Right kidney (tissue), 1 donor: ENCODE data around the gene SF3A1.
A peak's percentile ranks its signal among the peaks of the same experiment; 100 is the strongest.

Experiments used
- DNase-seq: peaks from one replicate; pipeline ENCODE4 v3.0.0-alpha.2; 2016

The SF3A1 gene

DNA sequence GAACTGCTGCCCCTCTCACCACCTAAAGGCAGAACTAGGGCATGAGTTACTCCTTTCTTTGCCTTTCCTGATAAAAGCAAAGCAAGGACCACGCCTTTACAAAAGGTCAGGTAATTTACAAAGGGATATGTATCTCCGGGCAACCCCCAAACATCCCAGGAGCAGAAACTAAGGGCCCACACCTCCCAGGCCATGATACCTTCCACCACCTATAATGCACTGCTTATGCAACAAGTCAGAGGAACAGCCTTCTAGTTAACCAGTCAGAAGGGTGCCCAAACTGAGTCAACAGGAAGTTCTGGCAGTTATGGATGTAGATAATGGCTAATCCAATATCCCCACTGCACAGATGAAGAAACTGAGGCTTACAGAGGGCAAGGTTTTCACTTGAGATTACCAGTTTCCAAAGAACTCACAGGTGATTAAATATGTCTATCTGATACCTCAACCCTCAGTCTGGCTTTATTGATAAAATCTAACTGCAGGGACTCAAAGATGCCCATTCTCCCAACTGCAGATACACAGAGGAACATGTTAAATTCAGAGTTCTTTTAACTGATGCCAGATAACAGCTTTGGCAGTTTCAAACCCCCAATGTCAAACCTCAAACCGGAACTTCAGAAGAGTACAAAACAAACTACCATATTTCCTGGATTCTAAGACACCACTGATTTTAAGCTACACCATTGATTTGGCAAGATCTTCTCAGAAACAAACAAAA lies 50.6 kb downstream of the SF3A1 start:
- no peak for DNase-seq

DNA sequence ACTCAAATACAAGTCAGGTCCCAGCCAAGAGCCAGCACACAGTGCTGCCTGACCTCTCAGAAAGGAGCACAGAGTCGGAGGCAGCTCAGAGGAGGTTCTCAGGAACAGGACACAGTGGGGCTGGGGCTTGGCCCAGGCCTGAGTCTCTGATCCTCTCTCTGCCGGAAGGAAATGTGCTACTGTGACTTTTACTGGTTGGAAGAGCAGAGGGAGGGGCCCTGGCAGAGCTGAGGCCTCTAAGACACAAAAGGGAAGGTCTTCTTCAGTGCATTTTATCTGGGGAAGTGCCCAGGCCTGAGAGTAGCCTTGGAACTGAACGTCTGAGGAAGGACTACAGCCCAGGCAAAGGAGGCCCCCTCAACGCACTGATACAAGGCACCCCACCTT lies 51.2 kb downstream of the SF3A1 start:
- DNase-seq, result no peak

DNA sequence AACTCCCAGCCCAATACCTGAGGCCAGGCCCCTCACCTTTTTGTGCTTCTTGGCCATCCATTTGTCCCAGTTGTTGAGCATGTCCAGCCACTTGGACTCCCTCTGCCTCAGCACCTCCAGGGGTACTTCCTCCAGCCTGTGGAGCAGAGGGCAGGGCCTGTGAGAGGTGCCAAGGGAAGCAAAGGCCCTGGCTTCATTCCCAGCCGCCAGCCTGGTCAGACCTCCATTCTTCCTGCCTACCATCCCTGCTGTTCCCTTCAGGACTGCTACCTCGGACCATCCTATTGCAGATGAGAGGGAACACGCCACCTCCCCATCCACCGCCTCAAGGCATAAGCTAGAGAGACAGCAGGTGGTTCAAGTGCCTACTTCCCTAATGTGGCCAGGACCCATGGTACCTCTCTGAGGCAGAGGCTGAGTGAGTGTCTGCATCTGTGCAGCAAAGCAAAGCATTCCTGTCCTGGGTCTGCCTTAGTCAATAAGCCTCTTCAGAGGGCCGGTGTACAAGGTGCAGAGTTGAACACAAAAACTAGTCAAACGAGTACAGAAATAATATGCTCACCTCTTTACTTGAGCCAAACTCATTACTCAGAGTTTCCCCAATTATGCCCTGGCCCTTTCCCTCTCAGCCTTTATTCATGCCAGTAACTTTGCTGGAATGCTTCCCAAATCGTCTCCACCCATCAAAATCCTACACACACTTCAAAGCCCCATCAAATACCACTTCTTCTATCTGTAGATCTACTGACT lies 52.0 kb downstream of the SF3A1 start:
- DNase-seq, result no peak

DNA sequence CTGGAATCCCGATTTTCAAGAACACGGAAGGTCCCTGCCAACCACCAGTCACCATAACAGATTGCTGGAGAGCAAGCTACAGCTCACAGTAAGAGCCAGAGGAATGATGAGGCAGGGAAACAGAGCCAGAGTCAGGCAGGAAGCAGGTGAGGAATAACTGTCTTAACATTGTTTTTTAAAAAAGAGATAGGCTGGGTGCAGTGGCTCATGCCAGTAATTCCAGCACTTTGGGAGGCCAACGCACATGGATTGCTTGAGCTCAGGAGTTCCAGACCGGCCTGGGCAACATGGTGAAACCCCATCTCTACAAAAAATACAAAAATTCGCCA lies 53.9 kb downstream of the SF3A1 start:
- DNase-seq, result no peak

DNA sequence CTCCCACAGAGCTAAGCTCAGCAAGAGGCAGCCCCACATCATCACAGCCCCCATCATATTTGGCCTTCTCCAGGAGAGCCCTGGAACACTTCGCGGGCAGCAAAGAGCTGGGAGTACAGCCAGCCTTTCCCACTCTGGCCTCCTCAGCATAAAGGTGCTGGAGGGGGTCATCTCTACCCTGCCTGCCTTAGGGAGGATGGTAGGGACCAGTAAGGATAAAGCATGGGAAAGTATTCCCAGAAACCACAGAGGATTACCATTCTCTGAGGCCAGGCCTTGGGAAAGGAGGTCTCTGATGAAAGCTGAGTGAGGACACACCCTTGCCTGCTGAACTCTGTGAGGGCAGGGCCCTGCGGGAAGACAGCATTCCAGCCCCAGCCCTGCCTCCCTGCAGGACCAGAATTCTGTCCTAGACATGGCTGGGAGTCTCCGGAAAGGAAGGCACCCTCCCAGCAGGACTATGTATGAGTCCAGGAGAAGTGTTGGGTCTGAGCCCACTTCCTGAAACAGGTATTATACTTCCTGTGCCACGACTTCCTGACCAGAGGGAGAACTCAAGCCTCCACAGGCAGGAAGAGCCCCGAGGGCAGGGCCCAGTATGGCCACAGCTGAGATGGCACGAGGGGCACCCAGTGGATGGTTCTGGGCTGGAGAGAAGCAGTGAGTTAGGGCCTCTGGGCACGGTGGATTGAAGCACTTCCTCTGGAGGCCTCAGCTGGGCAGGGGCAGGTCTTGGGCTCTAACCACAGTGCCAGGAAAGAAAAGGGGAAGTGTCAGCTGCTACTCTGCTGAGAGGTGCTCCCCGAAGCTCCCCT lies 54.5 kb downstream of the SF3A1 start:
- no peak for DNase-seq

DNA sequence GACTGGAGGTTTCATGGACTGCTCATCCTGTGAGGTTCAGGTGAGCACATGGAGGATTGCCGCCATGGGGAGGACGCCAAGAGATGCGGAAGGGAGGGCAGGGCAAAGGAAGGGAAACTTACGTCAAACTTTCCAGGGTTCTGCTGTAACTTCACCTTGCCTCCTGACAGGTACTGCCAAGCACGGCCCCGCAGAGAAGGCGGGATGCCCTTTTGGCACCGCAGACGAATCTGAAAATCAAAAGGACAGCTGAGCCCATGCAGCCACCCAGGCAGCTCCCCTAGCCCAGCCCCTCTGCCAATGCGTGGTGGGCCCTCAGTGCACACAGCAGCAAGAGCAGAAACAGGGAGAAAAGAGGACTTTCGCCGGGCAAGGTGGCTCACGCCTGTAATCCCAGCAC lies 57.4 kb downstream of the SF3A1 start:
- no peak for DNase-seq

DNA sequence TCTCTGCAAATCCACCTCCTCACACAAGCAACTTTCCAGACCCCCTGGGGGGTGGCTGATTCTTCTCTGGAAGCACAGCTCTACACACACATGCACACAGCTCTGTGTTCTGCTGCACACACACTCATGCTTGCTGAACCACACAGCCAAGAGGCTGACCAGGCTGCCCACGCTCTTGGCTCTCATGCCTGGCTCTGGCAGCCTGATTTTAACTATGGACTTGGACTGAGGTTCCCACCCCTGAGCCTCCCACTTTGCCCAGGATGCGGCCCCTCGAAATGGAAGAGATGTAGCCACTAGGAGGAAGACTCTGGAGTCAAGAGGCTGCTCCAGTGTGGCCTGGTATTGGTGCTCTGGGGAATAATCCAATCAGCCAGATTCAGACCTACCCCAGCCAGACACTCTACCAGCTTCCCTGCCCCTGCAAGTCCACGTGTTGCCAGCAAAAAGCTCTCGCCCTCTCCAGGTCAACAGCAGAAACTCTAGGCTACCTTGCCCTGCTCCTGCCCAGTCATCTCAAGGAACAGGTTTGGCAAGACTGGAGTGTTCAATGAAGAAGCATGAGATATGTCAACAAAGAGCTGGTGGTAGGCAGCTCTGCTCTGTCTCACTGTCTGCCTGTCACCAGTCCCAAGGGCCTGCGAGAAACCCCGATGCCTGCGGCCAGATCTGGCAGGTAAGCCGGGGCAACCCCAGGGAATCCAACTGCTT lies 58.5 kb downstream of the SF3A1 start:
- no peak for DNase-seq

DNA sequence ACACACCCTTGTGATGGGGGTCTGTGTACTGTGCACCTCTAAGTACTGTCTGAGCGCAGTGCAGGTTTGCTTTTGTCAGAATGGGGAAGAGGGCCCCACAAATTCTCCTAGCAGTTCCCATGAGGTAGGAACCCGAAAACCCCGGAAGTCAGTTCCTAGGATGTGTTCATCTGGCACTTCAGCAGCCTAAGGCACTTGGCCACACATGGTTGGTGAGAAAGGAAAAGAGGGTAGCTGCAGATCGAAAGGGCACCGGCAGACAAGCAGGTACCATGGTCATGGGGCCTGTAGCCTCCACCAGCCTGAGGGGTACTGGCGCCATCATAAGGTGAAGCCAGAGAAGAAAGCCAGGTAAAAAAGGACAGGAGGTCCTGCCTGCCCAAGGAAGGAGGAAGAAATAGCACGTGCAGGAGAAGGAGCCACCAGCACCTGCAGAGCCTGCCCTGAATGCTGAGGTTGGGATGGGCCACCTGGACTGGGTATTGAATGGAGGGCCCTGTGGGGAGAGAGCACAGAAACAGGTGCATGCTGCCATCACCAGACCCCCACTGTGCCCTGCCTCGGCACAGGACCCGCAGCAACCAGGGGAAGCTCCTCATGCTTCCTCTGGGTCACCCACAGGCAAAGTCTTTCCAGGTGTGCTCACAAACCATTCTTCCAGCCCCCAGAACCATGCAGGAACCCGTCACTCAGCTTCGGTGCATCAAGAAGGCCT lies 59.3 kb downstream of the SF3A1 start:
- DNase-seq, result no peak

DNA sequence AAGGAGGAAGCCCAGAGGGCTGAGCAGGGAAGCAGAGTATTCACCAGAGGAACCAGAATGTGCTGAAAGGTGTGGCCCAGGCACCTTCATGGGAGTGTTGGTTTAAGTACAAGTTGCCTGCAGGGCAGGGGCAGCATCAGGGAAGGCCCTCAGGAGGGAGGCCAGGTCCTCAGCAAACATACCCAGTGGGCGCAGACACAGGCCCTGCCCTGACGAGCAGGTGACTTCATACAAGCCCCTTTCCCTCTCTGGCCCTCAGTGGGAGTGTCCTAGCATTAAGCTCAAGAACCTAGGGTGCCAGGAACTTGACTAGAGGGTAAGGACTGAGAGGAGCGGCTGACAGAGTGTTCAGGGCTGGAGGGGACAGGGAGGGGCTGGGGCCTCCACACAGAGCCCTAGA lies 59.9 kb downstream of the SF3A1 start:
- DNase-seq, result no peak

DNA sequence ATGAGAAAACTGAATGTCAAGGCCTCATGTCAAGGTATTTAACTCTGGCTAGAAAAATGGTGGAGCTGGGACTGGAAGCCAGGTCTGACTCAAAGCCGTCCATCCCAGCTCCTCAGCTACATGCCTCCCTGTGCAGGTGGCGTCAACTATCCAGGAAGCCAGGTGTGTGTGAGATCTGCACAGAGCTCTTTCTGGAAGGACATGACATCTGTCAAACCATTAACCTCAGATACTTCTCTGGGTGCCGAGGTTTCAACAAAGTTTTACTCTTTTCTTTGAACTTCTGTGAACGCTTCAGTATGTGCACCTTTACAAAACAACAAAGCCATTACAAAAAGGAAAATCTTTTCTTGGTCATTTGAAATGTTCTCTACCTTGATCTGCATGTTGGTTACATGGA lies 60.4 kb downstream of the SF3A1 start:
- no peak for DNase-seq

DNA sequence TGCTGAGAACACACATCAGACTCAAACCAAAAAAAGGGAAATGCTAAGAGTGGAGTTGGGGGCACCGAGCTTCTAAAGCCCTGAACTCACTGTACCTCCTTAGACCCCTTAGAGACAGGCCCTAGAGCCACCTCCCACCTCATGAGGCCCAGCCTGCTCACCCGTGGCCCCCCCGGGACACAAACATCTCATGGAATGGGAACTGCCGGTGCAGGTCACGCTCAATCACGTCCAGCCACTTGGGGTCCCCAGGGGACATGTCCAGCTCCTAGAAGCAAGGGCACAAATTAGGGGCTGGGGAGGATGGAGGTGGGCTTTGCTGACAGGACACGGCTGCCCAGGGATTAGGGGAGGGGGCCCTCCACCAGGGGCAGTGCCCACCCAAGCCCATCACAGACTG lies 61.1 kb downstream of the SF3A1 start:
- no peak for DNase-seq

DNA sequence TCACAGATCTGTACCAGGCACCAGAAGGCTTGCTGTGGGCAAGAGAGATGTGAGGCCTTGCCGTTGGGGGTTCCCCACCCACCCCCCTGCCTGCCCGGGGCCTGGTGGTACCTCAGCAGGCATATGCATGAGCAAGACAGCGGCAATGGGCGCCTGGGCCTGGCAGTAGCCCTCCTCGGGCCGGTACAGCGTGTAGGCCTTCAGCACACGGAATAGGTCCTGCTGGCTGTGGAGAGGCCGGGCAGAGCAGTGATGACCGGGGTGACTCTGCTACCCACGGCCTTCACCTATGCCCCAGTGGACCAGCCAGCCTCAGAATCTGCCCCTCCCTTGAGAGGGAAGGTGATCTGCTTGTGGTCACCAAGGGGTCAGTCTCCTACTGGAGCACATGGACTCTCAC lies 61.9 kb downstream of the SF3A1 start:
- DNase-seq, result no peak

DNA sequence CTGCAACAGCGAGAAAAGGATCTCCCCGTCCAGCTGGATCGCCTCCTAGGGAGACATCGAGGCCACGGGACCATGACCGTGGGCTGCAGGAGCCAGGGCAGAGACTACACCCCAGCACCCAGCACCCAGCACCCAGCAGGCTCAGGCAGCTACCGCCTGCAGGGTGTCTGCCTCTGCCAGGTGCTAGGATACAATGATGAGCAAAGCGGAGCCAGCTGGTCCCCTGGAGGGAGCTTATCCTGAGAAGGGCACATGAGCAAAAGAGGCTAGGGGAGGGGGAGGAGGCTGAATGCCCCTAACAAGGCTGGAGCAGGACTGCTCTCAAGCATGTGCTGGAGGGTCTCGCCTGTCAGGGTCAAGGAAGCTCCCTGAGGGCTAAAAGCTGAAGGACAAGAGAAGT lies 62.6 kb downstream of the SF3A1 start:
- DNase-seq, result no peak

DNA sequence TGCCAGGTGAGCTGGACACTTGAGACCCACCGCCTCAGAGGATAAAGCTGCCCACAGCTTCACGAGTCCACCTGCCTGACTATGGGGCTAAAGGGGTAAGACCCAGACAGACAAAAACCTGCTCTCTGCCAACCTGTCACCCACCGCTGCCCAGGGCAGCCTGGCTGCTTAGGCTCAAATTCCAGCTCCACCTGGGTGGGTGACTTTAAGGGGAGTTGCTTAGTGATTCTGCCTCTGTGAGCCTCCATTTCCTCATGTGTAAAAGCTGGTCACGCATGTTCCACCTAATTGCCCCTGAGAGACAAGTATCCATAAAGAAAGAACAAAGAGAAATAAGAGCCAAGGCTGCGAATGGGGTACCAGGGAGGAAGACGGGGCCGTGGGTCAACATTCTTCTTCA lies 63.7 kb downstream of the SF3A1 start:
- DNase-seq, result no peak

DNA sequence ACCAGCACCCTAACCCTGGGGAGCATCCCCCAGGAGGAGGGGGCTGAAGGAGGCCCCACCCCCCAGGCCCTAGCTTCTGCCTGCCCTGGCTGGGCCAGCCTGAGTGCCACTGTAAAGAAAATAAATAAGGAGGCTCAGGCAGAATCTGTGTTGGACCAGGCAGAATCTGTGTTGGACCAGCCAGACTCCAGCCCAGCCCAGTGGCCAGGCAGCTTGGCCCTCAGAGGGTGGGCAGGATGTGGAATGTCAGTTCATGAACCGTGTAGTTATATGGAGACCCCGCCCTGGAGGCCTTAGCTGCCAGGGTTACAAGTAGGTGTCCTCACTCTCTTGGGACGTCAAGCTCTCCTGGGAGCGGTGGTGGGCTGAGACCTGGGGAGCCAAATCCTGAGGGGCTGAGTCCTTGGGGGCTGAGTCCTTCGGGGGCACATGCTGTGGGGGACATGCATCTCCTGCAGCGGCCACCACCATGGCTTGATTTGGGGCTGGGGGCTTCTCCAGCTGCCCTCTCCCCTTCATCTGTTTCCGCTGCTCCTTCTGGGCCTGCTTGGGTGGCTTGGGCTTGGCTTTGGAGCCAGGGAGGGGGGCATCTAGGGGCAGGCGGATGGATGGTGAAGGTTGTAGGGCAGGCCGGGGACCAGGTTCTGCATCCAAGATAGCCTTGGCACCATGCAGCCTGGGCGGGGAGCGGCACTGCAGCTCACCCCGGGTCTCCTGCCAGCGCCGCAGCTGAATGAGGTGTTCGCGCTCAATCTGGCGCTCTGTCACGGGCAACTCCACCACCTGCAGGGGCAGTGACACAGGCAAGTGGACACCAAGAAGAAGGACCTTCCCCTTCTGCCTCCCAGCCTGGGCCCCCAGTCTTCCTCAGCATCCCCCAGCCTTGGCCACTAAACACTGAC lies 64.4 kb downstream of the SF3A1 start:
- DNase-seq, result no peak

DNA sequence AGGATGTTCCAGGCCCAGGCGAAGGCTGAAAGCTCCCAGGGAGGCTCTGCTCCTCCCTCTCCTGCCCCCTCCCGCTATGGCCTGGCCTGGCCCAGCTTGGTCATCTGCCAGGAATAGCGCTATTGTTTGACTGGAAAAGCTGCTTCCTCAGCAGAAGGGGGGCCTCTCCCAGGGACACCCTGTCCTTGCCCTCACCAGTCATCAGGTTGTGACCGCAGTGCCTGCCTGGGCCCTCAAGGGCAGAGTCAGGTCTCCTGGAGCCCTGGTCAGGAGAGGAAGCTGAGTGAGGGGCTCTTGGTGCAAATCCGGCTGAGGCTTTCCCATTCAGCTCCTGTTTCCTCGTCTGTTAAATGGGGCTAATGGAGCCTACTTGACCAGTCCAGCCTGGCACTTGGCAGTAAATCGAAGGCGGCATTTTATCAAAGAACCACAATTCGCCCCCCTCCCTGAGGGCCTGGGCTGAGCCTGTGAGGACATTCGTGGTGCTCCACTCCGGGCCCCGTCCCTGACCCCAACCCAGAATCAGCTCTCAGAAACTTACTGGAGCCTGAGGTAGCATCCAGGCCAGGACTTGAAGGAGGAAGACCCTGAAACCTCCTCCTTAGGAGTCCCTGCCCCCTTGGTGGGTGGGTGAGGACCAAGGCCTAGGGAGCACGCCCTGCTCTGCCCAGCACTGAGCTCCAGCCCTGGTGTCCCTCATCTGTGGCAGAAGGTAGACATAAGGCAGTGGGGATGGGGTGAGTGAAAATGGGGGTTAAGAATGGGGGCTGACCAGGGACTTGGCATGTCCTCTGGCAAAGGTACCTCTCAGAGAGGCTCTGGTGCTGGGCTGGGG lies 65.4 kb downstream of the SF3A1 start:
- DNase-seq, result no peak

DNA sequence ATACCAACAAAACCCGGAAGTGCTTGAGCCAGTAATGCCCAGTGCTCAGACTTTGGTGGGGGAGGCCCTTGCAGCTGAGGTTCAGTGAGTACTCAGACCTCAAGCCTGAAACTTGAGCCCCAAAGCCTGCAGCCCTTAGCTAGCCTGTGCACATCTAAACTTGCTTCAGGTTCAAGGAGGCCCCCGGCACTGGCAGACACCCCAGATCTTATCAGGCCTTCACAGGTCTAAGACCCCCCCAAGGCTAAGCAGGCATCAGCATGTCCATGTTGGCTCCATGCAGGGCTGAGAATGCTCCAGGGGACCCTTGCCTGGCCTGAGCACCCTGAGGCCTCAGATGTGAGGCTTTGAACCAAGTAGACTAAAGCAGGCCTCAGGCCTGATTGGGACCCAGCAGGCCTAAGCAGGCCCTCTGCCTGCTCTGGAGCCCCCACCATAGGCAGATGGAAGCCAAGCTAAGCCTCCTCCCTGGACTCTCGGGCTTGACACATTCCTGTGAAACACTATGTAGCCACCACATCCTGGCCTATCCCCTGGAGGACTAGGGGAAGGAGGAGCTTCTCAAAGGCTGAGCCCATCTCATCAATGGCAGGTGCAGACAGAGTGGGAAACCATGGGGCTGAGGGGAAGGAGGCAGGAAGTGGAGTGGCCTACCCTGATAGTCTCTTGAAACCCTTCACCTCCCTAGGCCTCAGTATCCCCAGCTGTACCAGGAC lies 66.2 kb downstream of the SF3A1 start:
- peak; percentile 39 for DNase-seq

DNA sequence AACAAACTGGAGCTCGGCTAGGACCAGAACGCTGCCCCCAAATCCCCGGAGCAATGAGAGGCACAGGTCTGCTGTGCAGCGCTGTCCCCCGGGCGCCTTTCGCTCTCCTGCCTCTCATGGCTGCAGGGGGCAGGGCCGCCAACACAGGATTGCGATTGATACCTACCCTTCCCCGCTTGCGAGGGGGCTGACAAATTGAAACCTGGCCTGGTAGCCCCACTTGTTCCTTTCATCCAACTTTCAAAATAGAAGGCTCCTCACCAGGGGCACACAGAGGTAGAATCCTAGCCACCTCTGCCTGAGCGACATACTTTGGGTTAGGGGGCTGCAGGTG lies 66.7 kb downstream of the SF3A1 start:
- no peak for DNase-seq

DNA sequence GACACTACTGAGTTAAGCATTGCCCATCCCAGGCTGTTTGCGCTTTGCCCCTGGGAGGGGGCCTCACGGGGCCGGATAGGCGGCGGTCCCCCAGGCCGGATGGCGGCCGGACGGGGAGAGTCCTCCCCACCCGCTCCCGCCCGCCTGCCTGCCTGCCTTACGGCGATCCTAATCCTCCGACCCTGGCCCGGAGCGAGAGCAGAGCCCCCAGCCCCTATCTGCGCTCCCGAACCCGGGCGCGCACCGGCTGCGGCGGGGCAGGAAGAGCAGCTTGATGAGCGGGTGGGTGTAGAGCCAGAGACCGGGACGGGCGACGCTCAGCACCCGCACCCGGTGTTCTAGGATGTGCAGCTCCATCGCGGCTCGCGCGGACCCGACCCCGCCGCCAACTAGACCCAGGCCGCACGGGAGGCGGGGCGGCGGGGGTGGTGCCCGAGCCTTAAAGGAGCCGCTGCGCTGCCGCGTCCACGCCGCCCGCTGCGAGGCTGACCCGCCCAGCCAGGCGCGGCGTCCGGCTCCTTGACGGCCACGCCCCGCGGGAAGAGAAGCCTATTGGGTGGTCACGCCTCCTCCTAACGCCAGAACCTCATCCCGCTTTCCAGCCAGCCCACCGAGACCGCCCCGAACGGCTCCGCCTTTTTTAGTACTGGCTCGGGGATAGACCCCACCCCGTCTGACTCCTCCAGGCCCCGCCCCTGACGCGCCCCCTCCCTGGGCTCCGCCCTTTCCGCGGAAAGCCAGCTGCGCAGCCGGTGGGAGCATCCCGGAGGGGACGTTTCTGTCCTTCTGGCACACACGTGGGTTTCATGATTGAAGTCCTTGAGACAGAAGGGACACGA lies 67.3 kb downstream of the SF3A1 start, which contains the start of gene CASTOR1:
Gene CASTOR1, minus strand, starts transcription at position 365 of the 839 bp plus-strand sequence. Its CDS starts 8 bp downstream, at position 357.
- peak; percentile 97 for DNase-seq
